T-helper 2 cell (primary cell): Measurements from ENCODE around the gene TIPARP.
"Not testable (repeated sequence)": the region's sequence is repeated elsewhere in the genome, so short reads cannot be mapped to it uniquely, and the experiment has no call there.

Experiments
- DNase-seq, 5 experiments: peaks; one replicate each; pipeline versions ENCODE4 v3.0.0 to v3.0.0-alpha.2; 2012 to 2022

Gene TIPARP

GRCh38 chr3:156716105-156716862 lies 41.9 kb downstream of the TIPARP start:
- DNase-seq: no peak

- no peak for DNase-seq
Observed at GRCh38 chr3:156718622-156719306, 44.4 kb downstream of the TIPARP start.

DNA sequence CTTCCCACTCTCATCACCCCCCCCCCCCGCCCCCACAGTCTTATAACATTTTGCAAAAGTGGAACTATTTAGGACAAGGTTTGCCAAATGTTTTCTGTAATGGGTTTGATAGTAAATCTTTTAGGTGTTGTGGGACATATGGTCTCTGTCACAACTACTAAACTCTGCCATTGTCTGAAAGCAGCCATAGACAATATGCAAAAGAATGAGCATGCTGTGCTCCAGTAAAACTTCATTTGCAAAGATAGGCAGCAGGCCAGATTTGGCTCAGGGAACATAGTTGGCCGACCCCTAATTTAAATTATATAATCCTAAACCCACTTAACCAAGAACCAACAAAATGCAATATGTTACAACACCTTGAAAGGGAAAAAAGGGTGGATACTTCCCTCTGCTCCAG lies 46.4 kb downstream of the TIPARP start:
- DNase-seq: no peak

DNA sequence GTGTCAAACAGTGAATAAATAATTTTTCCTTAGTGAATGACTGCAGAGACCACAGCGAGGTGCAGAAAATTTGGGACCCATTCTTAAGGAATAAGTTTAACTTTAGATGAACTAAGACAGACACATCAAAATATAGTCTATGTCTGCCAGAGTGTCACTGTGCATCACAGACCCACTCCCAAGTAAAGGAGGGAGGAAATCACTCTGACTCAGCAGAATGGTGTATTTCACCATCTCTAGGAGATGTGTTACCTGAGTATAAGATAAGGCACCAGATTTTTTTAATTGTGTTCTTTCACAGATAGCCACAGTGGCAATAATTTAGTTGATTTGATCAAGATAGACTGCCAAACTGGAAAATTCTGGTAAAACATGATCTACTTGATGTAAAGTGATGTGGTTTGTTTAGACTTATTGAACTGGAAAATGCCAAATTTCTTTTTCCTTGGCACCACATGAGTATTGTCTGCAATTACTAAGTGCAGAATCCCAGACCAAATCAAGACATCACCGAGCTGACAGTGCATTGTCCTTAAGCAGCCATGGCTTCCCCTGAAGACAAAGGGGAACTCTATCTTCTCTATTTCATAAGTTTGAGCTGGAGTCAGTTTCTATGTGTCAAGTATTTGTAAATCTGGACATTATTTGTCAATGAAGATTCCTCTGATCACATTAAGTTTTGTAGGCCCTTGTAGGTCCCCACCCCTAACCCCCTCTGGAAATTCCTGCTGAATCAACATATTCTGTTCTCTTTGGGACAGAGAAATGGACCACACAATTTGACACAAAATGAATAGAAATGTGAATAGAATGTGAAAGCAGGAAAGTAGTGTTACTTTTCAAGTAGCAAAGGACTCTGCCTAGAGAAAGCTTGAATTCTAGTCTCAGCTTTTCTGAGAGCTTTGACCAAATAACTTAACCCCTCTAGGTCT lies 47.6 kb downstream of the TIPARP start:
- peak in 1 of 5 experiments; percentile 33 for DNase-seq

DNA sequence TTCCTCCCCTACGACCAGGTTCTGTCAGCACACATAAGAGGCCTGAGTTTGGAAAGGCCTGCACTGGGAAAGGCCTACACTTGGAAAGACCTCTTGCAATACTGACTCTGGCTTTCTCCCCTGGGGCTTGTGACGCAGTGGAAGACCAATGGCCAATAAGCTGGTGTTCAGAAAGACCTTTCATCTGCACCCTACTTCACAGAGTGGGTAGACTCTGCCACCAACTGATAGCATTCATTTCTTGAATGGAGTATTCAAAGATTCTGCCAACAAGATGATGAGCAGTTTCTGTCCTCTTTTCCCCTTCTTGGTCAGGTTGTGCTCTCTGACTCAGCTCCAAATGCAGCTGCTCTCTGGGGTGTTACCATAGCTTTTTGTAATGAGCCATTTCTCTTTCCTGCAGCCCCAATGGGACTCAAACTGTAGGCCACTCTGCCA lies 48.8 kb downstream of the TIPARP start:
- peak in 1 of 5 experiments; percentile 43 for DNase-seq

- DNase-seq: no peak
Observed at GRCh38 chr3:156725682-156726081, 51.3 kb downstream of the TIPARP start.

DNA sequence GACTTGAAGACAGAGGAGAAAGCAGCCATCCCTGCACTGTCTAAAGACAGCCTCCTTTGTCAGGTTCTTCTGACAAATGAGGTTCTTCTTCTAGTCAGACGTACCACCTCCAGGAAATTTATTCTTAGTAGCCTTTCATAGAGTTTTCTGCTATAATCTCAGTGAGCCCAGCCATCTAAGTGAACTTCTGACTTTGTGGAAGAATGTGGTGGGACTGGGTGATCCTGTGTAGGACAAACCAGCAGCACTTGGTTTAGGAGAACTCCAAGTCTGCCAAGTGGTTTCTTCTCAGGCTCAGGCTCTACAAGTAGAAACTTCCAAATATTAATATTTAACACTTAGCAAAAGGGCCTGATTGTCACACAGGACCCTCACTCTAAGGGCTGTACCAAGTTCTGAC lies 52.1 kb downstream of the TIPARP start:
- no peak for DNase-seq

DNA sequence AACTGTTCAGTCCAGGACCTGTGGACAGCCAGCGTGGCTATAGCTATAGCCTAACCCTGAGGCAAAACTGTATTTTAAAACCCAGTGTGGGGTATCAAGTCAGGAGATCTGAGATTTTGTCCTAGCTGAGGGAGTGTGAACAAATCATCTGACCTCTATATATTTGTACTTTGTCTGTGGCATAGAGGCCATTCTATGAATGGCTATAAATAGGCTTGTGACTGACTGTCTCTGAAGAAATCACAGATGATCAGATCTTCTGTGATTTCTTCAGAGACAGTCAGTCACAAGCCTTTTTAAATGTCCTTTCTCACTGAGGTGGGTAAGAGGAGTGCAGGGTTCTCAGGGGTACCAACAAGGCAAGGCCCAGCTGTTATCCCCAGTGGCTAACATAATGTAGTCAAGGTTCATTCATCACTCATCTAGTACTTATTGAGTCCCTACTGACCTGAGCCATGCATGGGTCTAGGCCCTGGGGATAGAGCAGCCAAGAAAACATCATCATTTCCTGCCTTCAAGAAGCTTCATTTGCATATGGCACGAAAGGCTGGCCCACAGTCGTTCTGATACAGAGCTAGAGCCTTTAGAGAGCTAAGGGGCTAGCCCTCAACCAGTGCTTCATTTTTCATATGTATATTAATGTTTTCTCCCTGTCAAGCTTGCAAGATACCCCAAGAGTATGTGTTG lies 53.3 kb downstream of the TIPARP start:
- no peak for DNase-seq

GRCh38 chr3:156728267-156728985 lies 54.0 kb downstream of the TIPARP start:
- DNase-seq: no peak

- DNase-seq: no peak
Observed at GRCh38 chr3:156729460-156730179, 55.2 kb downstream of the TIPARP start.

GRCh38 chr3:156731813-156732212 lies 57.4 kb downstream of the TIPARP start:
- no peak for DNase-seq

GRCh38 chr3:156732261-156732660 lies 57.9 kb downstream of the TIPARP start:
- DNase-seq: no peak

- DNase-seq: peak in 1 of 5 experiments; percentile 54
Observed at GRCh38 chr3:156732715-156733421, 58.5 kb downstream of the TIPARP start.

DNA sequence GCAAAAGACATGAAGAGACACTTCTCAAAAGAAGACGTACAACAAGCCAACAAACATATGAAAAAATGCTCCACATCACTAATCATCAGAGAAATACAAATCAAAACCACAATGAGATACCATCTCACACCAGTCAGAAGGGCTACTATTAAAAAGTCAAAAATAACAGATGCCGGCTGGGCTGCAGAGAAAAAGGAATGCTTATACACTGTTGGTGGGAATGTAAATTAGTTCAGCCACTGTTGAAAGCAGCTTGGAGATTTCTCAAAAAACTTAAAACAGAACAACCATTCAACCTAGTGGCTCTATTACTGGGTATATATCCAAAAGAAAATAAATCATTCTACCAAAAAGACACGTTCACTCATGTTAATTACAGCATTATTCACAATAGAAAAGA lies 60.3 kb downstream of the TIPARP start:
- DNase-seq: not testable (repeated sequence)

- DNase-seq: peak in 1 of 5 experiments; percentile 29
Observed at GRCh38 chr3:156735471-156735870, 61.1 kb downstream of the TIPARP start.

DNA sequence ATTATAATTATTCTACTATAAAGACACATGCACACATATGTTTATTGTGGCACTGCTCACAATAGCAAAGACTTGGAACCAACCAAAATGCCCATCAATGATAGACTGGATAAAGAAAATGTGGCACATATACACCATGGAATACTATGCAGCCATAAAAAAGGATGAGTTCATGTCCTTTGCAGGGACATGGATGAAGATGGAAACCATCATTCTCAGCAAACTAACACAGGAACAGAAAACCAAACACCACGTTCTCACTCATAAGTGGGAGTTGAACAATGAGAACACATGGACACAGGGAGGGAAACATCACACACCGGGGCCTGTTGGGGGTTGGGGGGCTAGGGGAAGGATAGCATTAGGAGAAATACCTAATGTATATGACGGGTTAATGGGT lies 62.7 kb downstream of the TIPARP start:
- DNase-seq: not testable (repeated sequence)

DNA sequence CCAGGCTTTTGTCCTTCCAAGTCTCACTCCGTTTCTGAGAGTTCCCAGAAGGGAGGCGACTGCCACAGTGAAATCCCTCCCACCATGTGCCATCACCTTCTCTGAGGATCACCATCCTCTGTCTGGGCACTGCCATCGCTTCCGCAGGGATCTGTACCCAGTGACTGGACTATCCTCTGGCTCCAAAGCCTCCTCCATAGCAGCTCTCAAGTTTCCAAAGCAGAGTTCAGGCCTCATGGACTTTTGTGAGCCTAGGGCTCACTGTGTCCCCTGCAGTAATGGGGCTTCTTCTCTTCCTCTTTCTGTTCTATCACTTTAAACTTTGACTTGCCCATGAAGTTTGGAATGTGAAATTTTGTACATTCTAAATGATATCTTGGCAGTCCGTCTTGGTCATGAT lies 63.9 kb downstream of the TIPARP start:
- no peak for DNase-seq

- DNase-seq: no peak
Observed at GRCh38 chr3:156739976-156740375, 65.6 kb downstream of the TIPARP start.

DNA sequence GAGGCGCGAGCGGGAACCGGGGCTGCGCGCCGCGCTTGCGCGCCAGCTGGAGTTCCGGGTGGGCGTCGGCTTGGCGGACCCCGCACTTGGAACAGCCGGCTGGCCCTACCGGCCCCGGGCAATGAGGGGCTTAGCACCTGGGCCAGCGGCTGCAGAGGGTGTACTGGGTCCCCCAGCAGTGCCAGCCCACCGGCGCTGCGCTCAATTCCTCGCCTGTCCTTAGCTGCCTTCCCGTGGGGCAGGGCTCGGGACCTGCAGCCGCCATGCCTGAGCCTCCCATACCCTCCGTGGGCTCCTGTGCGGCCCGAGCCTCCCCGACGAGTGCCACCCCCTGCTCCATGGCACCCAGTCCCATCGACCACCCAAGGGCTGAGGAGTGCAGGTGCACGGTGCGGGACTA lies 66.2 kb downstream of the TIPARP start:
- DNase-seq: not testable (repeated sequence)

- no peak for DNase-seq
Observed at GRCh38 chr3:156741935-156742334, 67.5 kb downstream of the TIPARP start.
